ENCODE results near the gene IQGAP3.
A peak's percentile ranks its signal among the peaks of the same experiment; 100 is the strongest.

Gene IQGAP3

DNA sequence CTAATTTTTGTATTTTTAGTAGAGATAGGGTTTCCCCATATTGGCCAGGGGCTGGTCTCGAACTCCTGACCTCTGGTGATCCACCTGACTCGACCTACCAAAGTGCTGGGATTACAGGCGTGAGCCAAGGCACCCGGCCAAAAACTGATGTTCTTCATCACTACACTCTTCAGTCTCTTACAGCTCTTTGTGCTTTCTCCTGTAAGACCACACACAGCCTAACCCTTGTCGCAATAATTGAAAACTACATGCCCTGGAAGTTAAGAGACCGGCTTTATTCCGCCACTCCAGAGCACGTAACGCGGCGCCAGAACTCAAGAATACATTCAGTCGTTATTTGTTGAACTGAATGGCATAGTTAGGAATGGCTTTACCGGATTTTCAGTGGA lies 28.4 kb upstream of the IQGAP3 start:
- TF ChIP-seq, protein P1, sequence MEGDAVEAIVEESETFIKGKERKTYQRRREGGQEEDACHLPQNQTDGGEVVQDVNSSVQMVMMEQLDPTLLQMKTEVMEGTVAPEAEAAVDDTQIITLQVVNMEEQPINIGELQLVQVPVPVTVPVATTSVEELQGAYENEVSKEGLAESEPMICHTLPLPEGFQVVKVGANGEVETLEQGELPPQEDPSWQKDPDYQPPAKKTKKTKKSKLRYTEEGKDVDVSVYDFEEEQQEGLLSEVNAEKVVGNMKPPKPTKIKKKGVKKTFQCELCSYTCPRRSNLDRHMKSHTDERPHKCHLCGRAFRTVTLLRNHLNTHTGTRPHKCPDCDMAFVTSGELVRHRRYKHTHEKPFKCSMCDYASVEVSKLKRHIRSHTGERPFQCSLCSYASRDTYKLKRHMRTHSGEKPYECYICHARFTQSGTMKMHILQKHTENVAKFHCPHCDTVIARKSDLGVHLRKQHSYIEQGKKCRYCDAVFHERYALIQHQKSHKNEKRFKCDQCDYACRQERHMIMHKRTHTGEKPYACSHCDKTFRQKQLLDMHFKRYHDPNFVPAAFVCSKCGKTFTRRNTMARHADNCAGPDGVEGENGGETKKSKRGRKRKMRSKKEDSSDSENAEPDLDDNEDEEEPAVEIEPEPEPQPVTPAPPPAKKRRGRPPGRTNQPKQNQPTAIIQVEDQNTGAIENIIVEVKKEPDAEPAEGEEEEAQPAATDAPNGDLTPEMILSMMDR (IDR thresholded peaks at IDR 0.05; ENCODE audit: insufficient read depth, low read depth, low read length, missing control alignments): no peak
- peak overlapping the region; percentile 95 for H3K4me3 ChIP-seq (ENCODE audit: low read length)
- DNase-seq (ENCODE audit: low read depth): peak; percentile 21

DNA sequence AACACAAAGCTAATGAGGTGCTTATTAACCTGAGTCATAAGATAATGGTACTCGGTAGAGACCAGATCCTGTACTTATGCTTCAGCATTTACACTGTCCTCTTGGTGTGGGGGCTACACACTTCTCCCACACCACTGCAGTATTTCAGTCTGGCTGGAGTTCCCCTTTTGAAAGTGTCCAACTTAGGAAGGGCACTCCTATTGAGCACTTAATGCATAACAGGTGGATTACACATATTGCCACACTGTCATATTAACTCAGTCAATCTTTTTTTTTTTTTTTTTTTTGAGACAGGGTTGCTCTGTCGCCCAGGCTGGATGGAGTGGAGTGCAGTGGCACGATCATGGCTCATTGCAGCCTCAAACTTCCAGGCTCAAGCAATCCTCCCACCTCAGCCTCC lies 27.4 kb upstream of the IQGAP3 start:
- DNase-seq (ENCODE audit: low read depth): peak; percentile 43
- H3K4me3 ChIP-seq (ENCODE audit: low read length): no peak overlapping the region
- TF ChIP-seq, protein P1 (IDR thresholded peaks at IDR 0.05; ENCODE audit: insufficient read depth, low read depth, low read length, missing control alignments): peak; percentile 27

DNA sequence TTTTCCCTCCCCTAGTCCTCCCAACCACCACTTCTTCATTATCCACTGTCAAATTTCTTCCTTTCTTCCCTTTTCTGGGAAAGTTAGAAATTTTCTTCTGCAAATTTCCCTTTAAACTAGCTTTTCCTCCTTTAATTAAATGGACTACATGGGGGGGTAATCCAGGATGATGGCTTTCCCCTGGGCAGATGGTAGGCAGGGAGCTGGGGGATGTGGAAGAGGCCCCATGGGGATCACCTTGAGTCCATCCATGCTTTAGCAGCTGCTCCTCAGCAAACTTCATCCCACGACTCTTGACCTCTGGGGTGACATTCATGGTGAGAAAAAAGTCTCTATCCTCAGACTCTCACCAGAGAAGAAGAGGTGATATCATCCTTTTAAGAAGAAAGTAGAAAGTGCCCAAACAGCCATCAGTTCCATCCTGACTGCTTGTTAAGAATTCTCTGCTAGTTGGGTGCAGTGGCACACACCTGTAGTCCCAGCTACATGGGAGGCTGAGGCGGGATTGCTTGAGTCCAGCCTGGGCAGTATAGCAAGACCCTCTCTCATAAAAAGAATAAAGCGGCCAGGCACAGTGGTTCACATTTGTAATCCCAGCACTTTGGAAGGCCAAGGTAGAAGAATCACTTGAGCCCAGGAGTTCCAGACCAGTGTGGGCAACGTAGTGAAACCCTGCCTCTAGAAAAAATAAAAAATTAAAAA lies 26.5 kb upstream of the IQGAP3 start:
- TF ChIP-seq, protein P1 (IDR thresholded peaks at IDR 0.05; ENCODE audit: insufficient read depth, low read depth, low read length, missing control alignments): no peak
- DNase-seq (ENCODE audit: low read depth): no peak
- H3K4me3 ChIP-seq (ENCODE audit: low read length): no peak overlapping the region

DNA sequence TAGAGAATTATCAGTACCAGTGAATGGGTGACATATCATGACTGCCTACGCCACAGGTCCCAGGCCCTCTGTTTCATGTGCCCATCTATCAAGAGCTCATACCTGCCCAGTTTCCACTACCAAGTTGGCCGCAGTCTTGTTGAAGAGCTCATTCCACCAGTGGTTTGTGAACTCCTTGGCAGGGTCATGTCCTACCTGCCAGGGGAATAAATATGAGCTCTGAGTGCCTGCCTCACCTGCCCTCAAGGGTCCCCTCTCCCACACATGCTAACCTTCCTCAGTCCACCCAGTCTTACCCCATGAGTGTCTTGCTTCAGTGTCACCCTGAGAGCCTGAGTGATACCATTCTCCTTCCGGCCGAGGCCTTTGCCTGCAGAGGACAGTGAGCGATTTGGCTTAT lies 25.8 kb upstream of the IQGAP3 start:
- no peak overlapping the region for H3K4me3 ChIP-seq (ENCODE audit: low read length)
- no peak for DNase-seq (ENCODE audit: low read depth)
- TF ChIP-seq, protein P1 (IDR thresholded peaks at IDR 0.05; ENCODE audit: insufficient read depth, low read depth, low read length, missing control alignments): no peak

DNA sequence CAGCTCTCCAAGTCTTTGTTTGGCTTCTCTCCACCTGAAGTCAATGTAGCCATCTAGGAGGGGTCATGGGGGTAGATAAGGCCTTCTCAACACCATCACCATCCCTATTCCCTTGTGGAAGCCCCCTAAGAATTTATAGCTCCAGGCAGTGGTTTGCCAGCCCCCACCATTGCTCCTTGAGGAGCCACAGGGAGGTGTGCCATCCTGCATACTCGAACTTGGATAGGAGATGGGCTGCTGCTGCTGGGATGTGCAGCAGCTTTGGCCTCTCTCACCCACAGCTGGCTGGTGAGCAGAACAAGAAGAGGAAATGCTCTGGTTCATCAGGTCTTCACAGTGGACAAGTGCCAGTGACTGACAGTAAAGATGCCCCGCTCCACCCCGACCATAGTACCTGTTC lies 24.1 kb upstream of the IQGAP3 start:
- DNase-seq (ENCODE audit: low read depth): no peak
- H3K4me3 ChIP-seq (ENCODE audit: low read length): no peak overlapping the region
- TF ChIP-seq, protein P1 (IDR thresholded peaks at IDR 0.05; ENCODE audit: insufficient read depth, low read depth, low read length, missing control alignments): no peak

DNA sequence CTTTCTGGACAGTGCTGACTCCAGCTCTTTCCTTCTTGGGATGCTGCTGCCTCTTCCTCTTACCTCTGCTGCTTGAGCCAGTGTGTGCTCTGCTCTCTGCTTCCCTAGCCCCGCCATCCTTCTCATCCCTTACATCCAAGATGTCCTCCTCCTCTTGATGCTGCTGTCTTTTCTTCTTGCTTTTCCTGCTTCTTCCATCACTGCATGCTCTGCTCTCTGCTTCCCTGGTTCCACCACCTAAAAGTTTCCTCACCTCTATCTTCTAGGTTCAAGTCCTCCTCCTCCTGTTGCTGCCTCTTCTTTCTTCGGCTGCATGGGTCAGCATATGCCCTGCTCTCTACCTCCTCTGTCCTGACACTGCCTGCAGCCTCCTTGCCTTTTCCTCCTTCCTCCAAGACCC lies 22.7 kb upstream of the IQGAP3 start:
- no peak overlapping the region for H3K4me3 ChIP-seq (ENCODE audit: low read length)
- DNase-seq (ENCODE audit: low read depth): no peak
- TF ChIP-seq, protein P1 (IDR thresholded peaks at IDR 0.05; ENCODE audit: insufficient read depth, low read depth, low read length, missing control alignments): no peak

DNA sequence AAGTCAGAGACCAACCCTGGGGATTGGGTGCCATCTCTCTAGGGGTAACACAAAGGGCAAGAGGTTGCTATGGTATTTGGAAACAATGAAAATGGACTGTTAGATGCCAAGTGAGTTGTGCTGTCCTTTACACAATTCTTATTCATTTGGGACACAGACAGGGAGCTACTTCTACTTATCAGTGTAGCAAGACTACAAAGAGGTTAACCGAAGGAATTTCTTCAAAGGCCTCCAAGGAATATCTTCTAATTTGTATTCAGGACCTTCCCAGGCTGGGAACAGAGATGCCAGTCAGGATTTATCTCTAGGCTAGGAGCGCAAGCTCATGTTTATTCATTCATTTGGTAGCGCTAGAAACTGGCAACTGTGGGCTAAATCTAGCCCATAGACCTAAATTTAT lies 21.8 kb upstream of the IQGAP3 start:
- DNase-seq (ENCODE audit: low read depth): no peak
- no peak overlapping the region for H3K4me3 ChIP-seq (ENCODE audit: low read length)
- TF ChIP-seq, protein P1 (IDR thresholded peaks at IDR 0.05; ENCODE audit: insufficient read depth, low read depth, low read length, missing control alignments): no peak
